HG03135 (cell line): Measurements from ENCODE around the gene NUAK1.

Experiments used
- ATAC-seq: cut with Tn5 transposase; IDR thresholded peaks from one replicate; pipeline ENCODE4 v1.9.1; 2021; ENCODE audit warnings: mild to moderate bottlenecking, moderate library complexity; ENCODE audit not compliant: unreplicated experiment

The NUAK1 gene

DNA sequence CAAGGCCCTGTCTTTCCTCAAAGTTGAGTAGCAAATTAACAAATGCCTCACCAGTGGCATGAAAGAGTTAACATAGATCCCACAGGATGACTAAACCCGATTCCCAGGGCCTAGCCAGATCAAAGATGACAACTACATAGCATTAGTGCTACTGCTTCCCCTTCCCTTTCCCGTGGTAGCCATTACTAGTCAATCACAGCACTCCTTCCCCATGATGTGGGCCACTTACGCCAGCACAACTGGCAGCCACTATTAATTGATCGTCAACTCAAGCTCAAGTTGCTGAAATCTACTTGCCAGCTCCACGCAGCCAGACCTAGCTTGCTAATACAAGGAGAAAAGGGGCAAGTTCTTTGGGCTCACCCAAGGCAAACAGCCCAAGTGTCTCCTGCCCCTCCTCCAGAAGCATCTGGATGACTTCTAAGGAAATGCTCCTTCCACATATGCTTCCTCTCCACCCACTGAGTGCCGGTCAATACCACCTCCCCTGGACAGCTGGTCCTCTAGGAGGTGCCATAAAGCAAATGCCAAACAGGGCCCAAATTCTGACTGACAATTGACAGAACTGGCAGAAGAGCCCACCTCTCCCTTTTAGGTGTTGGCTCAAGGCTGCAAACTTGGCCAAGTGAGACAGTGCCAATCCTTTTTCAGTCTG, 72.6 kb downstream of the NUAK1 start:
- ATAC-seq, result no peak

DNA sequence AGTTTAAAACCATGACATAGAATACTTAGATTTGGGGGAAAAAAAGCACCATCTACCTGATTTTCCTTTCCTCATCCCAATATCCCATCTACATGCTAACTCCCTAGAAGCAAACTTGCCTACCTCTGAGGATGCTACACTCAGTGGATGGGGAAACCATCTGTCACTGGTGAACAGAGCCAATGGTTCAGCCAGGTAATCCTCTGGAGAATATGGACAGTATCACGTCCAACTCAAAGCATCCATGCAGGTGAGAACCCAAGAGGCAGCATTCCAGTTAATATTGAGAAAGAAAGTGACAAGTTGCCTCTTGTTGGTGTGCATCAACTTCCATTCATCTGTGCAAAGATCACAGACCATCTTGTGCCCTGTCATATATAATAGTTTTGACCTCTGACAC, 73.2 kb downstream of the NUAK1 start:
- no peak for ATAC-seq

DNA sequence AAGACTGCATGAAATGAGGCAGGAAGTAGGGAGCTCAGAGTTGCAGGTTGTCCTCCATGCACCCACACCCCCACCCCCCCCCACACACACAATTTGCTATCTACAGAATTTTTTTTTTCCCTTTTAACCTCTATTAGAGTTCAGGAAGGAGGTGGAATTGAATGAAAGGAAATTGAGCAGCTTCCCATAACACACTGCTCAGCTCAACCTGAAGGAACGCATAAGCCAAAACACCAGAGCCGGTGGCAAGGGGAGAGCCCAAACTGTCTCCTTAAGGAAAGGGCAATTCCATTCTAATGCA, 74.1 kb downstream of the NUAK1 start:
- ATAC-seq, result no peak

DNA sequence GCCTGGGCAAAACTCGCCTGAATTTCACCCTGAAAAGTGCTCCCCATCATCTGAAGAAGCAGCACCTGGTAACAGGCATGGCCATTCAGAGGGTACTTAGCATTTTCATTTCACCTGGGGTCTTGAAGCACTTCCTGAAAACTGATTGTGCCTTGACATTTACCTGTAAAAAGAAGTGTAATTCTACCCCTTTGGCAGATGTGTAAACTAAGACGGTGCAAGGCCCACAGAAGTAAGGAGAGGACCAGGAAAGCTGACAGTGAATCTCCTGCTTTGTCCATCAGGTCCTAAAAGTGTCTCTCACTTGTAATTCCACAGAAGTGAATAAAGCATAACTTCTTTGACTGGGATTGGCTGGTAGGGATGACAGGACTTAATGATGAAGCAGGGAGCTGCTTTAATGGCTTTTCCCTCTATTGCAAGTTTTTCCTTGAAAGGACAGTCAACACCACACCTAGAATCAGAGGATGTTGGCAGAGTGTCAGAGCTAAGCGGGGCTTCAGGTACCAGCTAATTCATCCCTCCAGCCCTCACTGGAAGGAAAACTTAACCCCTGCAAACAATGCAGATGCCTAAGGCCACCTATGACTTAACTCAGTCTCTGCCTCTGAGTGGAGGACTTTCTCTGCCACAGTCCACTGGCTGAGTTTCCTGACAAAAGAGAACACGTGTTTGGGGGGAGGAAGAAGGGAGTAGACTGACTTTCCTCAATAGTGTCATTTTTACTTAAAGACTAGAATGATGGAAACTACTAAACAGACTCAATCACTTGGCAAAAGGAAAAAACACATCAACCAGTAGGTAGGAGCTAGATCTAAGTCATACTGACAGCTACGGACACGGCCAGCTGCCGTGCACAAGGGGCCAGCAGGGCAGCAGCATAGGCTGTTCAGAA, 74.7 kb downstream of the NUAK1 start:
- no peak for ATAC-seq

DNA sequence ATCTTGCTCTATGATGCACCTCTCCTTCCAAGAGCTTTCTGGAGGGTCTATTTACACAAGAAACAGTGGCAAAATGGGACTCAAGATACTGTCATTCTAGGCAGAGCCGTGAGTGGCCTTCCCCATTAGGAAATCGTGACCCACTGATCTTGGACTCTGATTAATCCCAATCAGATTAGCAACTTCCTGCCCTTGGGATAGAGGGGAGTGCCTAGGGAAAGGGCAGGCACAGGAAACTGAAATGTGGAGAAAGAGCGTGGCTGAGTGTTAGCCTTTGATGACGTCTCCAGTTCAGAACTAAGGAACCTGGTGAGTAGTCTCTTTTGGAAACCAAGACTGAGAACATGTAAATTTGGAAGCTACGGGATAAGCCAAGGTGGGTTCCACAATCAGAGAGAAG, 76.1 kb downstream of the NUAK1 start:
- no peak for ATAC-seq

DNA sequence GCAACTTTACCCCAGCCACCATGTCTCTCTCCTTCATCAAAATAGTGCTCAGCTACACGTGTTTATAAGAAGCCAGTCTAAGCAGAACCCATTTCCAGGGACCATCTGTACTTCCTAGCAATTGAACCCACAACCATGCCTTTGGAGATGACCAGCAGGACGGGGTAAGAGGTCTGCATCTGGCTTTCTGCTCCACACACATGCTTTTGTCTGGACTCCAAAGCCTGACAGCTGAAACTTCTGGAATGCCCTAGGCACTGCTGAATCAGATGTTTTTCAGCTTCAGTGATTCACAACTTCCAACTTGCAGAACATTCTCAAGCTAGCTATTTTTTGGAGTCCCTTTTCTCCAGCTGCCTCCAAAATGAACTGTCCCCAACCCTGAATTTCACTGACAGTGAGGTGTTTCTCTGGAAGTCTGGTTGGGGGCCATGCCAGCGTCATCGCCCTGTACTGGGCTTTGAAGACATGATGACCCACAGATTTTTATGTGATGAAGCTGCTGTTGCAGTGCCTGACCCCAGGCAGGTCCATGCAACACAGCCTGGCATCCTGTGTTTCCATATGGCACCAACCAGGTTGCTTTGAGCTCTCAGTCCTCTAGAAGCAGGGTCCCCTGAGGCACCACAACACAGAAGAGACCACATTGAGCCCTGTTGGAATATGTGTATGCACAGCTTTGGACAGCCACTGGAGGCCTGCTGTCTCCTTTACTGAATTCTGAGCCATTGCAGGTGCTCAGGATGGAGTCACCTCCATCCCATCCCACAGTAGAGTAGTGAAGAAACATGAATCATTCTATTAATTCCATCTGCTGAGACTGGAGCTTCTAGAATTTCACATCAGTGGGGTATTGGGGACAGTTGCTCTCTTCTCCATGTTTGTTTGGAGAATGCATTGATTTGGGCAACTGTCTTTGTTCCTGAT, 80.2 kb downstream of the NUAK1 start:
- no peak for ATAC-seq

DNA sequence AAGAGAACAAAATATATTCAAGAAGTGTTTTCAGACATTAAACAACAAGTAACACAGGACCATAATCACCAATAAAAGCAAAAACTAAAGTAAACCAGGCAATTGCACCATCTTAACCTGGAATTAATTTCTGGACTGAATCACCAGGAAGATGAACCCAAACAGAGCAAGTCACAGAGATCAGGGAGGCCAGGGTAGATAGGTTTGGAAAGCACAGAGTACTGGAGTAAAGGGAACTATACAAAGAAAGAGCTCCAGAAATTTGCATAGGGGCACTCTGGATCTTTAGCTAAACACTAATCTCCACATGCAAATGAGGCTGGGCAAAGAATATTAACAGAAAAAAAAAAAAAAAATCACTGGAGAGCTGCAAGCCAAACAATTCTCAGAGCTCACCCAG, 84.7 kb downstream of the NUAK1 start:
- no peak for ATAC-seq

DNA sequence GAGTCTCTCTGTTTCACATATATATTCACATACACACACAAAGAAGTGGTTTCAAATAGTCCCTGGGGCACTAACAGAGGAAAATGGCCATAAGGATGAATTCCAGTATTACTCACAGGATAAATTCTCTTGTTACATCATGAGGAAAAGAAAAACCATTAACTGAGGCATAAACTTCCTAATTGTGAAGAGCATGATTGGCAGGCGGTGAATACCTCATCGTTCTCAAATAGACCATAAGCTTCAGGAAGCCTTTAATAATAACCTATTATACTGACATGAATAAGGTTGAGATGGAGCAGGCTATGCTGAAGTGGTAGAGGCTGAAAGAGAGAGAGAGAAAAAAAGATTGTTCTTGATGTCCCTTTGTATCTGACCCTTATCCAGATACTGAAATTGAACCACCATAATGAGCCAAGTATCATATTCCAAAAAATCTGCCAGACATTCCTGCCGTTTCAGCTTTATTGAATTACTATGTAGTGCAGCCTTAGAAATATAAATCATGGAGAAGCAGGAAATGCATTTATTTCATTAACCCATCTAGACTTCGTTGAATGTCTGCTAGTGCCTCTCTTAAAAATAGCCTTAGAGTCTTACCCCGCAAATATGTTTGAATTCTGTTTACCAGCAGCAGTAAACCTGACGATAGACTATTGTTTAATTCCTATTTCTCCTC, 86.8 kb downstream of the NUAK1 start:
- no peak for ATAC-seq

DNA sequence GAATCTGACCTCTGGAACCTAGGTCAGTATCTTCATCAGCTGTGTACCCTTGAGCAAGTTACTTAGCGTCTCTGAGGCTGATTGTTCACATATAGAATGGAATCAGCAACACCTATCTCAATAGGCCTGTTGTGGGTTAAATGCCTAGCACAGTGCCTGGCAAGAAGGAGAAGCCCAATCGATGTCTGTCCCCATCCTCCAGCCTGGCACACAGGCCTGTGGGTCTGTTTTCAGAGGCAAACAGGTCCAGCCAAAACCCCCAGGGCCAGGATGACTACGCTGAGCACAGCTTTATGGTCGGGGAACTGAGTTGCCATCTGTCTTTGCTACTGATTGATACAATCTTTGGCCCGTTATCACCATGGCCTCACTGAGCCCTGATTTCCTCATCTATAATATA, 89.2 kb downstream of the NUAK1 start:
- no peak for ATAC-seq

DNA sequence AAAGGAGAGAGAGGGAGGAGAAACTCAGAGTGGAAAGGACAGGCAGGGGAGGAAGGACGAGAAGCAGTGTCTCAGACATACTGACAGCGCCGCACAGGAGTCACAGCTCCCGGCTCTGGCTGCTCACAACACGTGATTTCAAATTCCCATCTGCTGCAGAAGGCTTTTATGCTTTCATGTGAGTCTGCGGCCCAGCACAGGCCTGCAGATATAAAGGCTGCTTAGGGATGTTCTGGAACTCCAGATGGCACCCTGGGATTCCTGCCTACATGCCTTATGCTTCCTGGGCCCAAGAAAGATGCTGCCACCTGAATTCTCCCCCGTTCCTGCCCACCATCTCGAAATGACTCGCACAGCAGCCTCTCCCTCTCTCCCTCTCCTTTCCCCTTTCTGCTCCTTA, 89.6 kb downstream of the NUAK1 start:
- no peak for ATAC-seq

DNA sequence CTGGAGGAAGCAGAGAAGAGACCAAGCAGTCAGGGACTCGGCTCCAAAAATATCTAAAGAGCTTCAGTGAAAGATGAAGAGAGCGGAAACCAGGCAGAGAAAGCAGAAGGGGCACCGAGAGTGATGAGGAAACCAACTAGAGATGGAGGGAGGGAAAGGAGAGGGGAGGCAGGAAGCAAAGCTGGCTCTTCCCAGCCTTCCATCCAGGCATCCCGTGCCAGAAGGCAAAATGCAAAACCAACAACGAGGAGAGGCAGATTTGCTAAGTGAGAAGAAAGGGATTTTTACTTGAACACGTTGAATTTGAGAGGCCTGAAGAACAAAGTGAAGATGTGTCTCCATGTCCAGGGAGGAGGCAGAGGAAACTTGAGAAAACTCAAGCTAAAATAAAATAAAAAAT, 90.1 kb downstream of the NUAK1 start:
- ATAC-seq, result no peak

DNA sequence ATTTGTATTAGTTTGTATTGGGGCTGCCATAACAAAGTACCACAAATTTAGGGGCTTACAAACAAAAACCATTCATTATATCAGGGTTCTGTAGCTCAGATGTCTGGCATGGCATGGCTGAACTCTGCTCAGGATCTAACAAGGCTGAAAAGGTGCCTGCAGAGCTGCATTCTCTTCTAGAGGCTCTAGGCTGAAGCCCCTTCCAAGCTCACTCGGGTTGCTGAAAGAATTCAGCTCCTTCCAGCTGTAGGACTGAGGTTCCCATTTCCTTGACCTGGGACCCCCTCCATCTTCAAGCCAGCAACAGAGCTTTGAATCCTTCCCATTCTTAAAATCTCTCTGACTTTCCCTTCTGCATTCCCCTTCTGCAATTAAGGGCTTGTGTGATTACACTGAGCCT, 90.7 kb downstream of the NUAK1 start:
- ATAC-seq, result no peak

DNA sequence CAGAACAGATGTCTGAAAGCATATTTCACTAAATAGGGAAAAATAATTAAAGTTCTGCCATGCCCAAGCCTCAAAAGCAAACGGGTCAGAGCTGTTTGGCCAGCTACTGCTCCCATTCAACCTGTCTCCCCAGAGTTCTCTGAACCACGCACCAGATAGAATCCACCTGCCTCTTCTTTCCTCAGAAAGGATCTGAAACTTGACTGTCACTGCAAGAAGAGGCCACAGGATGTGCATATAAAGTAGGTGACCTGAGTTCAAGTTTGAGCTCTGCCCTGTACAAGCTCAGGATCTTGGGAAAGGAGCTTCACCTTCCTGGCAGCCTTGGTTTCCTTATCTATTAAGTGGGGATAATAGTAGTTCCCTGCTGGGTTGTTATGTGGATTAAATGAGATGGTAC, 91.8 kb downstream of the NUAK1 start:
- ATAC-seq, result no peak

DNA sequence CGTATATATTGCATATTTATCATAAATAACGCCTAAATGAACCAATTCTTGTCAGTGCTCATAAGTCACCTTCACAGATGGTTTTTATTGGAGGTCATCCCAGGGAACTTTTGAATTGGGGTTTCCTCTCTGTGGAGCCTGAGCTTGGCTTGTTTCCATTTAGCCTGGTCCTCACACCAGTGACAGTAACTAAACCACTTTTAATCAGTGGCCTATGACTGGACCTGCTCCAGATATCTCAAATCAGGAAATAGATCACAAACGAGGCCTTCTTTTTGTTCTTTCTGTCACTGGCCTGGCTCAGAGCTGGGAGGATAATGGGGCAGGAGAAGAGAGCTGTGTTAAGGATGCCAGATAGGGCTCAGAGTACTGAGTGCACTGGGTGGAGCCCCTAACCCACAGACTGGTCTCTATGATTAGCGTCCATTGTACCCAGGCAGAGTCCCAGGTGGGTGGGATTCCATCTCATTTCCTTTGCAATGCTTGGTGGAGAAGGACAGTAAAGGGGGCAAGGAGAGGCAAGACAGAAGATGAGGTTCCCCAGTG, 92.4 kb downstream of the NUAK1 start:
- no peak for ATAC-seq

DNA sequence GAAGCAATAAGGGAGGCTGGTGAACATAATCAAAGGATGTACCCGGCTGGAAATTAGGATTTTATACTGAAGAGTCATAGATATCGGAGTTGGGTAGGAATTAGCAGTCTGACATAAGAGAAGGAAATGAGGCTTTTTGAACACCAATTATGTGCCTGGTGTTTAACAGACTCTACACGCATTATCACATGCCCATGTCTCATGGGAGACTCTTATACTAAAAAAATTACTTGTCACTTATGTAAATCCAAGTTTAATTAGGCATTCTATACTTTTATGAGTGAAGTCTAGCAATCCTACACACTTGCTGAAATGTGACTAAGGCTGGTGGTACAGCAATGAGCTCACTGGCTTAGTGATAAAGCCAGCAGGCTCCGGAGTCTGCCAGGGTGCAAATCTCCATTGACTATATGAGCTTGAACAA, 93.5 kb downstream of the NUAK1 start:
- no peak for ATAC-seq

DNA sequence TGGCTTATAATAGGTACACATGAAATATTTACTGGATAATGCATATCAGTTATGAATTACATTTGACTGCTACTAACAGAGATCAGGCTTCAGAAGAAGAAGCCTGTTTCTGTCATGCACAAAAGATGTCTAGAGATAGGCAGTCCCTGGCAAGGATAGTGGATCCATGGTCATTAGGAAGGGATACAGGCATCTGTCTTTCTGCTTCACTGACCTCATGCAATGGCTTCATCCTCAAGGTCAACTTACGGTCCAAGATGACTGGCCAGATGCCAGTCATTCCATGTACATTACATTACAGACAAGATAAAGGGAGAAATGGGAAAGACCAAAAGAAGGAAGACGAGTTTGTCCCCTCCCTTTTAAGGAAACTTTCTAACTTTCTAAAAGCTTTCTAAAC, 94.0 kb downstream of the NUAK1 start:
- ATAC-seq, result no peak

DNA sequence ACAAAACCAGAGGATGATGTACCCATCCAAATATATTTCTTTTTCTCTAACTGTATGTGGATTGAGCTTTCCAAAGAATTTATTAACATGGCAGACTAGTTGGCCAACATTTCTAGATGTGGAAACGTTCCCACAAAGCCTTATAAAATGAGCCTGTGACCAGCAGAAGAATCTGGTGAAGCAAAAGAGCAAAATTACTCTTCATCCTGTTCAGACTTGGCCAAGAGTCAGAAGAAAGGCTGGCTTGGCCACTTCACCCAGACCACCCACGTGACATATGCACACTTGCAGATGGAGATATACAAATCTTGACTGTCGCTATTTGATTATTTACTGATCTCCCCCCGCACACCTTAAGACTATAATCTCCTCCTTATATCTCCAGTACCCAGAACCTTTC, 96.7 kb downstream of the NUAK1 start:
- ATAC-seq, result no peak

DNA sequence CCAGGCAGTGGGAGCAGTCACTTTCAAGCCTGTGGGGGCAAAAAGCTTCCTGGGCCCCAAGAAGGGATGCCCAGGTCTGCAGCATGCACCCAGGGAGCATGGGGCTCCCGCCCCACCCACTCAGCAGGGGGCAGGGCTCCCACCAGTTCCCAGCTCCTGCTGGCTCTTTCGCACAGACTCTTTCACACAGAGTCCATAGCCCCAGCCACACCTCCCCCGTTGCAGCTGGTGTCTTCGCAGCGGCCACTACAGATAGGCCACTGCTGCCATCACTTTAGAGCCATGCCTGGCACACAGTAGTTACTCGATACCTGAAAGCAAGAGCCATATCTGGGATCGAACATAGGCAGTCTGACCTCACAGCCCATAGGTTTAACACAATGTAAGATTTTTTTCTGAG, 98.2 kb downstream of the NUAK1 start:
- no peak for ATAC-seq

DNA sequence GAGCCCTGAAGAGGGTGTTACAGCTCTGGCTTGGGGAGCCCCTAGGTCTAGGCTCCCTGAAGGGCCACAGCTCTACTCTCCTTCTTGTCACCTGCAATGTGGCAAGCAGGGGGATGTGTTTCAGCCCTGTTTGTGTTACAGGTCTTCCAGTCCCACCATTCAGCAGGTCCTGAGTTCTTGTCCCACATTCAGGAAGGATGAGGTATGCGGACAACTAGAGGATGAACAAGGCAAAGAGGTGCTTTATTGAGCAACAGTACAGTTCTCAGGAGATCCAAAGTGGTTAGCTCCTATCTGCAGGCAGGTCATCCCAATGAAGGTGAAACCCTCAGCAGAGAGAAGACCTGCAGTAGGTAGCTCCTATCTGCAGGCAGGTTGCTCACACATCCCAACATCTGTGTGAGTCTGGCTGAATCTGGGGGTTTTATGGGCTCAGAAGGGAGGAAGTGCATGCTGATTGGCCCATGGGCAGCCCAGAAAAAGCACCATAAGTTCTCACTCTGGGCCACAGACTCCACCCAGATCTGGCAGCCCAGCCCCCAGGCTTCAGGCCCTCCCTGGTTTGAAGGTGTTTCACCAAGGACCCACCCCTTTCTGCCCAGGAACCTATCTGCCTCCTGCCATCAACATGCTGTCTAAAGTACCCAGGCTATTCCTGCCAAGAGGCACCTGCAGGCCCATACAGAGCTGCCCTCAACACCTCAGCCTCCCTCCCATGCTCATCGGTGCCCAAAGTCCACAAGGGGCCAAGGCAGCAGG, 98.9 kb downstream of the NUAK1 start:
- no peak for ATAC-seq

DNA sequence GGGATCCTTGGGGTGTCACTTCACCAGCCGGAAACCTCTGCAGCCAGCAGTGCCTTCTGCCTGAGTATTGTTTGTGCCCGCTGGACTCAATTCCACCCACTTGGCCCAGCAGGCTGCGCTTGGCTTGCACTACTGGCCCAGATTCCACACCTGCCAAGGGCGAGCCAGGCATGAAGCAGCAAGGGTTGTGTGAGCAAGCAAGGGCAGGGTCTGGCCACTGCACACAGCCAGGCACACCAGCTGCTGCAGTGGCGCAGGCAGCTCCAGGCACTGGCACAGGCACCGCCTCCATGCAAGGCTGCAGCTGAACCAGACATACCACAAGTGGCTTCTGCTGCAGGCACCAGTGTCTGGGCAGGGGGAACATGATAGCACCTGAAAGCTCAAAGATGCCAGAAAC, 99.5 kb downstream of the NUAK1 start:
- no peak for ATAC-seq
